ENCODE measurements around the gene MYLIP.

DNA sequence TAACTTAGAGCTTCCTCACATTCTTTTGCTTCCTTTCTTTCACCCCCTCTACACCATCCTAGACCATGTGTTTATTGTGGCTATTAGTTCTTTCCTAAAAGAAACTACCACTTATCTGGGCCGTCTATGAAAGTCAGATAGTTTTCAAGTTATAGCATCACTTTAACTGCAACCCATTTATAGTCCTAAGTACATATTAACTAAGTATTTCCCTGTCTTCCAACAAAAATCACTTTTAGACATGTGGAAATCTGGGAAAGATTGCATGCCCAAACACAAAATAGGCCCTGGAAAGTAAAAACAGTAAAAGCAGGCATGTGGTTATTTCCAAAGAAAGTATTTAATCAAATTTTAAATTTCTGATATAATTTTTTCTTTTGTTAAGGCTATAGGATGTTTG lies 5.5 kb downstream of the MYLIP start:
- no peak for TF ChIP-seq SP1 (IDR thresholded peaks at IDR 0.05)
- no peak for TF ChIP-seq FOXA1 (IDR thresholded peaks at IDR 0.05)
- TF ChIP-seq L3MBTL2 (conservative IDR thresholded peaks at IDR 0.05): no peak
- TF ChIP-seq NFRKB (IDR thresholded peaks at IDR 0.05): no peak
- TF ChIP-seq FOXK2 (IDR thresholded peaks at IDR 0.05): no peak
- no peak for TF ChIP-seq BHLHE40 (IDR thresholded peaks at IDR 0.05; ENCODE audit: borderline replicate concordance)
- no peak for TF ChIP-seq CTBP1 (IDR thresholded peaks at IDR 0.05; ENCODE audit: borderline replicate concordance)
- TF ChIP-seq FOXM1 (IDR thresholded peaks at IDR 0.05; ENCODE audit: borderline replicate concordance): no peak
- TF ChIP-seq ELF4 (IDR thresholded peaks at IDR 0.05): no peak
- TF ChIP-seq TARDBP (IDR thresholded peaks at IDR 0.05): no peak
- no peak for TF ChIP-seq ZNF384 (IDR thresholded peaks at IDR 0.05)
